ENCODE results near the gene NAT16.

- no peak for TF ChIP-seq SP2 (CRISPR knock-in tag; IDR thresholded peaks at IDR 0.05)
- TF ChIP-seq ZNF704 (CRISPR knock-in tag; IDR thresholded peaks at IDR 0.05; ENCODE audit: borderline replicate concordance): no peak
- no peak for TF ChIP-seq TARDBP (CRISPR knock-in tag; IDR thresholded peaks at IDR 0.05)
- TF ChIP-seq PBX3 (CRISPR knock-in tag; IDR thresholded peaks at IDR 0.05; ENCODE audit: borderline replicate concordance): no peak
- no peak for TF ChIP-seq TAF1 (CRISPR knock-in tag; IDR thresholded peaks at IDR 0.05)
- no peak for TF ChIP-seq ATF2 (CRISPR knock-in tag; IDR thresholded peaks at IDR 0.05)
- no peak for TF ChIP-seq CTCF (CRISPR knock-in tag; IDR thresholded peaks at IDR 0.05)
- no peak for TF ChIP-seq EZH2 (conservative IDR thresholded peaks at IDR 0.05; ENCODE audit: low read depth, low read length)
- TF ChIP-seq TGIF2 (CRISPR knock-in tag; IDR thresholded peaks at IDR 0.05): no peak
- no peak for TF ChIP-seq SRF (IDR thresholded peaks at IDR 0.05; ENCODE audit: low read depth, low read length)
- TF ChIP-seq CCAR2 (optimal IDR thresholded peaks at IDR 0.05; ENCODE audit: low read depth, low read length): no peak
These were observed 18.2 kb downstream of the NAT16 start for GRCh38 chr7:101161692-101162471.
